ENCODE results near the gene HIVEP3. TPM values are rescaled to one million over a fixed set of nuclear protein-coding genes. Genes with fewer than 3 reads are reported as not detected.

HIVEP3 gene
- total RNA-seq, 2 donors from 2014 or later, result 2.3 to 12.8 TPM

GRCh38 chr1:41467673-41468072 lies 451.0 kb downstream of the HIVEP3 start:
- no peaks in the 10 kb centered on the region for H3K36me3 ChIP-seq
- DNase-seq (ENCODE audit: low spot score), result no peak

GRCh38 chr1:41466146-41466545 lies 452.6 kb downstream of the HIVEP3 start:
- no peaks in the 10 kb centered on the region for H3K9me3 ChIP-seq
- no peak overlapping the region for H3K27ac ChIP-seq
- TF ChIP-seq CTCF (IDR thresholded peaks at IDR 0.05), result no peak
- no peaks in the 10 kb centered on the region for H3K36me3 ChIP-seq
- no peaks in the 10 kb centered on the region for H3K27me3 ChIP-seq (replicated peaks; ENCODE audit: insufficient read depth)
- no peak overlapping the region for H3K4me3 ChIP-seq
- peaks cover 0 to 7% of the 10 kb centered on the region in 2 donors for H3K4me1 ChIP-seq (ENCODE audit: control insufficient read depth in 1 of 2, low read depth in 2 of 2)
- no peak for DNase-seq (ENCODE audit: low spot score)
- no peak for ATAC-seq (ENCODE audit: insufficient number of reproducible peaks, low FRiP score, low read depth)

More at GRCh38 chr1:41467673-41468072, 451.0 kb downstream of the HIVEP3 start:
- no peak overlapping the region for H3K27ac ChIP-seq
- H3K4me3 ChIP-seq, result no peak overlapping the region
- no peaks in the 10 kb centered on the region for H3K4me1 ChIP-seq (ENCODE audit: control insufficient read depth in 1 of 2, low read depth in 2 of 2)
- H3K9me3 ChIP-seq, result no peaks in the 10 kb centered on the region
- H3K27me3 ChIP-seq (replicated peaks; ENCODE audit: insufficient read depth), result no peaks in the 10 kb centered on the region
- TF ChIP-seq CTCF (IDR thresholded peaks at IDR 0.05), result no peak
- ATAC-seq (ENCODE audit: insufficient number of reproducible peaks, low FRiP score, low read depth), result no peak

GRCh38 chr1:41465741-41466140 lies 453.0 kb downstream of the HIVEP3 start:
- Histone ChIP-seq H3K9me3 (no peaks in the 10 kb centered on the region), H3K4me1 (ENCODE audit: control insufficient read depth in 1 of 2, low read depth in 2 of 2) (peaks cover 0 to 7% of the 10 kb centered on the region in 2 donors), H3K27me3 (replicated peaks; ENCODE audit: insufficient read depth) (no peaks in the 10 kb centered on the region), H3K36me3 (no peaks in the 10 kb centered on the region), H3K4me3 (no peak overlapping the region), H3K27ac (no peak overlapping the region)
- TF ChIP-seq CTCF (IDR thresholded peaks at IDR 0.05), result no peak
- ATAC-seq (ENCODE audit: insufficient number of reproducible peaks, low FRiP score, low read depth), result no peak
- DNase-seq (ENCODE audit: low spot score), result no peak

- TF ChIP-seq CTCF (IDR thresholded peaks at IDR 0.05), result no peak
- Histone ChIP-seq H3K4me3 (no peak overlapping the region), H3K36me3 (no peaks in the 10 kb centered on the region), H3K27ac (no peak overlapping the region), H3K9me3 (no peaks in the 10 kb centered on the region), H3K4me1 (ENCODE audit: control insufficient read depth in 1 of 2, low read depth in 2 of 2) (peaks cover 0 to 7% of the 10 kb centered on the region in 2 donors), H3K27me3 (replicated peaks; ENCODE audit: insufficient read depth) (no peaks in the 10 kb centered on the region)
- ATAC-seq (ENCODE audit: insufficient number of reproducible peaks, low FRiP score, low read depth), result no peak
- no peak for DNase-seq (ENCODE audit: low spot score)
Observed at GRCh38 chr1:41464885-41465284, 453.8 kb downstream of the HIVEP3 start.

GRCh38 chr1:41463516-41463915 lies 455.2 kb downstream of the HIVEP3 start:
- ATAC-seq (ENCODE audit: insufficient number of reproducible peaks, low FRiP score, low read depth), result no peak
- Histone ChIP-seq H3K4me1 (ENCODE audit: control insufficient read depth in 1 of 2, low read depth in 2 of 2) (peaks cover 0 to 7% of the 10 kb centered on the region in 2 donors), H3K36me3 (no peaks in the 10 kb centered on the region), H3K27ac (no peak overlapping the region), H3K9me3 (no peaks in the 10 kb centered on the region), H3K27me3 (replicated peaks; ENCODE audit: insufficient read depth) (no peaks in the 10 kb centered on the region), H3K4me3 (no peak overlapping the region)
- TF ChIP-seq CTCF (IDR thresholded peaks at IDR 0.05), result no peak
- no peak for DNase-seq (ENCODE audit: low spot score)
